HCT116 (cell line): ENCODE results near the gene FOXK1.

Source experiments
- EZH2 ChIP-seq: fragments of 200-600 bp; sonication (generic); IDR thresholded peaks from 2 replicates; pipeline ENCODE4 v1.6.1; 2017; ENCODE audit warnings: antibody characterized with exemption, mixed run types
- EZH2phosphoT487 ChIP-seq: fragments of 200-600 bp; IDR thresholded peaks from 2 replicates; pipeline ENCODE4 v1.6.1; 2018; ENCODE audit warnings: antibody characterized with exemption, borderline replicate concordance
- POLR2A ChIP-seq: IDR thresholded peaks from 2 replicates; pipeline ENCODE4 v1.7.0; 2011; ENCODE audit warnings: borderline replicate concordance; ENCODE audit not compliant: insufficient read depth, insufficient read length; ENCODE audit errors: extremely low read depth
- POLR2AphosphoS5 ChIP-seq: IDR thresholded peaks from 2 replicates; pipeline ENCODE4 v1.6.1; 2011; ENCODE audit warnings: mild to moderate bottlenecking, low read depth, low read length, moderate library complexity
- TF ChIP-seq, protein P1 (sequence below), 3 experiments: fragments of 200-600 bp in 1 of 3; sonication (generic) in 1 of 3; IDR thresholded peaks in 2 of 3; conservative IDR thresholded peaks in 1 of 3; 2 replicates each; pipeline ENCODE4 v1.5.1; 2012 to 2017; ENCODE audit warnings: low read depth in 2 of 3, low read length in 2 of 3, antibody characterized with exemption in 1 of 3, borderline replicate concordance in 1 of 3, control low read depth in 1 of 3, mild to moderate bottlenecking in 1 of 3, mixed read lengths in 1 of 3, mixed run types in 1 of 3, moderate library complexity in 1 of 3; ENCODE audit not compliant: insufficient read depth in 1 of 3
- TF ChIP-seq, protein P2 (sequence below): IDR thresholded peaks from 2 replicates; pipeline ENCODE4 v1.6.1; 2012
- TF ChIP-seq, protein P3 (sequence below): IDR thresholded peaks from 2 replicates; pipeline ENCODE4 v1.6.1; 2012
- TF ChIP-seq, protein P4 (sequence below): IDR thresholded peaks from 2 replicates; pipeline ENCODE4 v1.6.1; 2012; ENCODE audit warnings: low read depth

DNA sequence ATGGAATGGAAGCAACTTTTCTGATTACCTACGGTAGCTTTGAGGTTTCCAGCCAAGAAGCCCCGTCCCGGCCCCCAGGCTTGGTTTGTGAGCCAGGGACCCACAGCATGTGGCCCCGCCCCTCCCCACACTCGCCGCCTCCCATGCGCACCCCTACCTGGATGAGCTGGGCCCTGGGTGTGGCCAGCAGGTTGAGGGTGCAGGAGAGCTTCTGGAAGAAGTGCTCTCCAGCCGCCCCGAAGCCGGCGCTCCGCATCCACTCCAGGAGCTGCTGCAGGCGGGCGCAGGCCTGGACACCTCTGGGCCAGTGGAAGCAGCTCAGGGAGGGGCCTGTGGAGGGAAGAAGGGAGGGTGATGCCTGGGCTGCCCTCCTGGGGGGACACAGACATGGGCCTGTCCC lies 133.0 kb downstream of the FOXK1 start:
- TF ChIP-seq, protein P1, sequence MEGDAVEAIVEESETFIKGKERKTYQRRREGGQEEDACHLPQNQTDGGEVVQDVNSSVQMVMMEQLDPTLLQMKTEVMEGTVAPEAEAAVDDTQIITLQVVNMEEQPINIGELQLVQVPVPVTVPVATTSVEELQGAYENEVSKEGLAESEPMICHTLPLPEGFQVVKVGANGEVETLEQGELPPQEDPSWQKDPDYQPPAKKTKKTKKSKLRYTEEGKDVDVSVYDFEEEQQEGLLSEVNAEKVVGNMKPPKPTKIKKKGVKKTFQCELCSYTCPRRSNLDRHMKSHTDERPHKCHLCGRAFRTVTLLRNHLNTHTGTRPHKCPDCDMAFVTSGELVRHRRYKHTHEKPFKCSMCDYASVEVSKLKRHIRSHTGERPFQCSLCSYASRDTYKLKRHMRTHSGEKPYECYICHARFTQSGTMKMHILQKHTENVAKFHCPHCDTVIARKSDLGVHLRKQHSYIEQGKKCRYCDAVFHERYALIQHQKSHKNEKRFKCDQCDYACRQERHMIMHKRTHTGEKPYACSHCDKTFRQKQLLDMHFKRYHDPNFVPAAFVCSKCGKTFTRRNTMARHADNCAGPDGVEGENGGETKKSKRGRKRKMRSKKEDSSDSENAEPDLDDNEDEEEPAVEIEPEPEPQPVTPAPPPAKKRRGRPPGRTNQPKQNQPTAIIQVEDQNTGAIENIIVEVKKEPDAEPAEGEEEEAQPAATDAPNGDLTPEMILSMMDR (IDR thresholded peaks at IDR 0.05 in 2 of 3, conservative IDR thresholded peaks at IDR 0.05 in 1 of 3; ENCODE audit: borderline replicate concordance in 1 of 3, insufficient read depth in 1 of 3, low read depth in 2 of 3, low read length in 2 of 3), result no peak
- TF ChIP-seq EZH2 (no peak), POLR2AphosphoS5 (no peak), POLR2A (no peak), EZH2phosphoT487 (no peak)
- TF ChIP-seq, protein P2, sequence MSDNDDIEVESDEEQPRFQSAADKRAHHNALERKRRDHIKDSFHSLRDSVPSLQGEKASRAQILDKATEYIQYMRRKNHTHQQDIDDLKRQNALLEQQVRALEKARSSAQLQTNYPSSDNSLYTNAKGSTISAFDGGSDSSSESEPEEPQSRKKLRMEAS, result no peak
- TF ChIP-seq, protein P3, sequence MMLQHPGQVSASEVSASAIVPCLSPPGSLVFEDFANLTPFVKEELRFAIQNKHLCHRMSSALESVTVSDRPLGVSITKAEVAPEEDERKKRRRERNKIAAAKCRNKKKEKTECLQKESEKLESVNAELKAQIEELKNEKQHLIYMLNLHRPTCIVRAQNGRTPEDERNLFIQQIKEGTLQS, result no peak
- TF ChIP-seq, protein P4, sequence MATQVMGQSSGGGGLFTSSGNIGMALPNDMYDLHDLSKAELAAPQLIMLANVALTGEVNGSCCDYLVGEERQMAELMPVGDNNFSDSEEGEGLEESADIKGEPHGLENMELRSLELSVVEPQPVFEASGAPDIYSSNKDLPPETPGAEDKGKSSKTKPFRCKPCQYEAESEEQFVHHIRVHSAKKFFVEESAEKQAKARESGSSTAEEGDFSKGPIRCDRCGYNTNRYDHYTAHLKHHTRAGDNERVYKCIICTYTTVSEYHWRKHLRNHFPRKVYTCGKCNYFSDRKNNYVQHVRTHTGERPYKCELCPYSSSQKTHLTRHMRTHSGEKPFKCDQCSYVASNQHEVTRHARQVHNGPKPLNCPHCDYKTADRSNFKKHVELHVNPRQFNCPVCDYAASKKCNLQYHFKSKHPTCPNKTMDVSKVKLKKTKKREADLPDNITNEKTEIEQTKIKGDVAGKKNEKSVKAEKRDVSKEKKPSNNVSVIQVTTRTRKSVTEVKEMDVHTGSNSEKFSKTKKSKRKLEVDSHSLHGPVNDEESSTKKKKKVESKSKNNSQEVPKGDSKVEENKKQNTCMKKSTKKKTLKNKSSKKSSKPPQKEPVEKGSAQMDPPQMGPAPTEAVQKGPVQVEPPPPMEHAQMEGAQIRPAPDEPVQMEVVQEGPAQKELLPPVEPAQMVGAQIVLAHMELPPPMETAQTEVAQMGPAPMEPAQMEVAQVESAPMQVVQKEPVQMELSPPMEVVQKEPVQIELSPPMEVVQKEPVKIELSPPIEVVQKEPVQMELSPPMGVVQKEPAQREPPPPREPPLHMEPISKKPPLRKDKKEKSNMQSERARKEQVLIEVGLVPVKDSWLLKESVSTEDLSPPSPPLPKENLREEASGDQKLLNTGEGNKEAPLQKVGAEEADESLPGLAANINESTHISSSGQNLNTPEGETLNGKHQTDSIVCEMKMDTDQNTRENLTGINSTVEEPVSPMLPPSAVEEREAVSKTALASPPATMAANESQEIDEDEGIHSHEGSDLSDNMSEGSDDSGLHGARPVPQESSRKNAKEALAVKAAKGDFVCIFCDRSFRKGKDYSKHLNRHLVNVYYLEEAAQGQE, result no peak
